HG03175 (cell line): ENCODE measurements around the gene TTLL6.
"Not testable (repeated sequence)": the region's sequence is repeated elsewhere in the genome, so short reads cannot be mapped to it uniquely, and the experiment has no call there.

Source experiments
- ATAC-seq: cut with Tn5 transposase; IDR thresholded peaks from one replicate; pipeline ENCODE4 v1.9.1; 2021; ENCODE audit warnings: mild to moderate bottlenecking, moderate library complexity; ENCODE audit not compliant: unreplicated experiment

Gene TTLL6

DNA sequence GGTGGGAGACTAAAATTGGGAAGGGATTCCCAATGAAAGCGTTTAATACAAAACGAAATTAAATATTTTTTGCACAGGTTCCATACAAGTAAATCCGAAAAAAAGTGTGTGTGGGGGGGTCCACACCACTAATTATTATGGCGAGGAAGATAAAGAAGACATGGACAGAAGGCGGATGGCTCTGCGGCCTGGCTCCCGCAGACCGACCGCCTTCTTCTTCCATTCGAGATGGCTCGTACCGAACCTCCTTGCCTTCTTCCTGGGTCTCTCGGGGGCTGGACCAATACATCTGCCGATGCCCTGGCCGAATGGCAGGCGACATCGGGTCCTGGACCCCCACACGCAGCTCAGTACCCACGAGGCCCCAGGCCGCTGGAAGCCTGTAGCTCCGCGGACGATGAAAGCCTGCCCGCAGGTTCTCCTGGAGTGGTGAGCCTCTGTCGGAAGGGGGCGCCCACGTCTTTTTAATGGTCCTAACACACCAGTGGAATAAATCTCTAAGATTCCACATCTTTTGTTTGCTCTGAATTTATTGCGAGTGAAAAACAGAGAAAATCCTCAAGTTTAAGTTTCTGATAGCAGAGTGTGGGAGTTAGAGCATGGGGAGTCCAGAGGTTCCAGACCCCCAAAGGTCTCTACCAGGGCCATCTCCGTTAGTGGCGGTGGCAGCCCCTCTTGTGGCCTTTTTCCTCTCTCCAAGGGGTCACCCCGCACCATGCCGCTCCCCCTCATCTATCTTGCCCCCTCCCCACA, 92.6 kb downstream of the TTLL6 start:
- no peak for ATAC-seq

DNA sequence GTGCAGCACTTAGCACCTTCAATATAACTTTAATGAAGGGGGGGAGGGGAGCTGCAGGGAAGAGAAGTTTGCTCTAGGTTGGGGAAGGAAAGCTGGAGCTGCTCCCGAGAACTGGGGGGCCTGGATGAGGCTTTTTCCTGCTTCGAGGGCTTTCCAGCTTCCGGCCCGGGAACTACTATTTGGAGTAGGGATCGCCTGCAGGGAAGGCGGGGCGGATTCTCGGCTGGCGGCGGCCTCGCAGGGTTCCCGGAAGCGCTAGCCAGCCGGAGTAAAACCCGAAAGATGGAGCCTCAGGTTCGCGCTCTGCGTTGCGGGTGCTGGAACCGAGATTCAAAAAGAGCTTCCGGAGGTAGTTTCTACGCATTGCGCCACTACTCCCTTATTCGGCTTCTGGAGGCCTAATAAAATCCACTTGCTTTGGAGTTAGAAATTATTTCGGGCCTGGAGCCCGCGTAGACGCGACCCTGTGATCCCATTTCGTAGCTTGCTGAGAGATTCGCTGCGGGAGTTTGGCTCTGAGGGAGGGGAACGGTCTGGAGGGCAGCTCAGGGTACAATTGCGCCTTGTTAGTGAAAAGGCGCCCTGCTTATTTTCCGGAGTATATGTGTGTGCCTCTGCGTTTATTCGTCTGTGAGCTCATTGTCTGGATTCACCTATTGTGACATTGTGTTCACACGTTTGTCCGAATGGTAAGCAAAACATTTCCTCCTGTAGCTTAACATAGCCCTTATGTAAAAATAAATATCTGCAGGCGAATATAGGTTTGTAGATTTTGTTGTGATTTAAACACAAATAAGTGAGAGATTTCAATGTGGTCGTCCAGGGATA, 93.4 kb downstream of the TTLL6 start:
- no peak for ATAC-seq

DNA sequence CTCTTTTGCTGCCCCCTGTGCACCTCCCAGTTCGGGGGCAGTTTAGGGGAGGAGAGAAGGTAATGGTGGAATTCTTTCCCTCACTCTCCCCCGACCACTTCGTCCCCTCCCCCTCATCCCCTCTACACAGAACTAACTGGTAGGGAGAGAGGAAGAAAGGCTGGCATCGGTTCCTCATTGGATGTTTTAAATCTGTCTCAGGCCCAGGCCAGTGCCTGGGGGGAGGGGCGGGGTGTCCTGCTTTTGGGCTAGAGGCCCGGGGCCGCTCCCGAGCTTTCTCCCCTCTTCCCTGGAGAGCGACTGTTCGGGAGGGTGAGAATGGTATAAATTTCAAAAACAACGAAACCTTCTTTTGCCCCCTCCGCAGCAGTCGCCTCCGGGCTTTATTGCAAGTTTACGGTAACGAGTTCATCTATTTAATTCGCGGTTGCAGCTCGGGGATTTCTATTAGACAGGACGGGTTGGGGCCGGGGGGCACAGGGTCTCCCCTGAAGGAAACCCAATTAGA, 94.1 kb downstream of the TTLL6 start, which contains the start of gene PRAC2:
PRAC2 (plus strand) TSS at position 271 of the 508 bp plus-strand sequence. CDS start 1,226 bp downstream, outside the sequence.
- no peak for ATAC-seq

DNA sequence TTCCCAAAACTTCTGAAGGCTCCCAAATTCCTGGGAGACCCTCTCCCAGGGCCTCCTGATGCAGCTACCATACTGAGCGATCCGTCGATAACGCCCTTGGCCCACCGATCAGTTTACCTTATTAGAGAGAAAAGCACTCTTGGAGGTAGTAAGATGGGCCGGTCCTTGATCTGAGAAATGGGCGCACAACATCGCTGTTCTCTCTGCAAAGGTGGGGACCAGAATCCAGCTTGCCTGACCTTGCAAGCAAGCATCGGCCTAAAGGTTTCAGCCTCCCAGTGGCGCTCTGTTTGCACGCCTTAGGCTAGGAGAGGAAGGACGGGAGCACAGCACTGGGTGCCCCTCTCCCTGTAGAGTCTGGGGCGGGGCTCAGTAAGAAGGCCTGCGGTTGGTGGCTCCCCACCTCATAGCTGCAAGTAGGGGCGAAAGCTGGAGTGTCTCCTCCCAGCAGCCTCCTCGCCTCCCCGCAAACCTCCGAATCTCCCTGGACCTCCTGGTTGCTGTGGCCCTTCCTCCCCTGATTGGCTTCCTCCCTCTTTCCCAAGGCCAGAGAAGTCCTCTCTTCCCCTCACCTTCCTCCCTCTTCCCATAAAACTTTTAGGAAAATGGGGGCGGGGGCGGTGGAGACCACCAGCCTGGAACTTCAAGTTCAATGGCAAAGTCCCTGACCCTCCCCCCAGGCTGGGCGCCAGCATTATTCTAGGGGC, 94.7 kb downstream of the TTLL6 start, which contains the start of gene PRAC1:
PRAC1 (minus strand) TSS at position 318 of the 707 bp plus-strand sequence; CDS start at position 192, 126 bp downstream.
- no peak for ATAC-seq

DNA sequence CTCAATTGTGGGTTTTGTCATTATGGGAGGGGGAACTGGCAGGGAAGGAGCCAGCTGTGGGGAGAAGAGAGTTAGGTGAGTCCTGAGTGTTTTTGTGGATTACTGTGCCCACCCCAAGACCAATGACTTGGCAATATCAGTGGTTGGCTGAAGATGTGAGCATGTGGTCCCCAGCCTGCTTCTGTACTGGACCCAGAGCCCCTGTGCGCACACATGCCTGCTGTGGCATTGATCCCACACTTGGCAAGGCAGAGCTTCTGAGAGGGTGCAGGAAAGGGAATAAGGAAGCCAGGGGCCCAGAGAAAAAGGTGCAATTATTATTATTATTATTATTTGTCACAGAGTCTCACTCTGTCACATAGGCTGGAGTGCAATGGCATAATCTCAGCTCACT, 96.0 kb downstream of the TTLL6 start:
- ATAC-seq: no peak

DNA sequence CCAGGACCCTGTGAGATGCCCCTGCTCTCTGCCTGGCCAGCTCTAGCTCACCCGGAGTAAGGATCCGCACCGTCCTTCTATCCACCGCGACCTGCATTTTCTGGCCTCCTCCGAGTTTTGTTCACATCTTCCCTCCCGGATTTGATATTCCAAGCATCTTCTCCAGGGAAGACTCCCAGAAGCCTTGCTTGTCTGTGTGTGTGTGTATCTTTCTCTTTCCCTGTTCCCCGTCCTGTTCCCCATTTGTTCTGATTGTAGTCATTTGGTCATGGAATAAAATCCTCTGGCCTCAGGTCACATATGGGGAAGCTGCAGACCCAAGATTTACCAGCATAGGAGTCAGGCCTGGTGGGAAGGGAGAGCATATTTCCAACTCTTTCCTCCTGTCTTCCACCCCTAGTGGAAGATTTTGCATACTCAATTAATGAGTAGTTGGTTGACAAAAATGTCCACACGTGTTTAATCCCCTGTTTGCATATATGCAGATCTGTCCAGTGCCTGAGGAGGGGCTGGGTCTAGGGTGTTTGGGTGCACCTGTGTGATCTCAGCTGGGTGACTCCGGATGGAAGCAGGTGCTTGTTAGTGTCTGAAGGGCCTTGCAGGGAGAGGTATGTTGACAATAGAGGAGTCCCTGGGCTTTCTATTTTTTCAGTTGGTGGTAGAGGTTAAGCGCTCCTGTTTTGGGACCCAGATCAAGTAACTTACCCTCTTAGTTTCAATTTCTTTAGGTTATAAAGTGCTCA, 96.6 kb downstream of the TTLL6 start:
- no peak for ATAC-seq

DNA sequence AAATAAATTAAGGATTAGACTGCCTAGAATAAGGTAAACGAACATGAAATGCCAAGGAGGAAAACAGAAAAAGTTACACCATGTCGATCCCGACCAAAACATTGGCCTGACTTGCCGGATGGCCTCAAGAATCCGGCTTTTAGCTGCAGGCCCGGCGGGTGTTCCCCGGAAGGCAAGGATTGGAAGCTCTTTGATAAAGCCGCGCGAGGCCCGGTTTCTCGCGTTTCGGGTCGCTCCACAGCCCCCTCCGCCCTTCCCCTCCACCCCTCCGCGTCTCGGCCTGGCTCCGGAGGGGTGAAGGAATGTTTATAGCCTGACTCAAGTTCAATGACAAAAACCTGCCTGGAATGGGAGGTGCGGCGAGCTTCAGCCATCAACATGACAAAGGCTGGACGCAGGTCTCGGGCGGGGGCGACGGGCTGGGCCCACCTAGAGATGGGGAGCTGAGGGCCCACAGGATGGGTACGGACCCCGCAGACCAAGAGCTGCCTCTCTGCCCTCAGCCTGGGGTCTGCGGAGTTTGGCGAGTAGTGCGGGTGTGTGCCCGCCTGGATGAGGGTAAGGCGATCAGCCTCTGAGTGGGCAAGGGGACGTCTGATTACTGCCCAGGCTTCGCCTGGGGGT, 97.3 kb downstream of the TTLL6 start:
- ATAC-seq: no peak

DNA sequence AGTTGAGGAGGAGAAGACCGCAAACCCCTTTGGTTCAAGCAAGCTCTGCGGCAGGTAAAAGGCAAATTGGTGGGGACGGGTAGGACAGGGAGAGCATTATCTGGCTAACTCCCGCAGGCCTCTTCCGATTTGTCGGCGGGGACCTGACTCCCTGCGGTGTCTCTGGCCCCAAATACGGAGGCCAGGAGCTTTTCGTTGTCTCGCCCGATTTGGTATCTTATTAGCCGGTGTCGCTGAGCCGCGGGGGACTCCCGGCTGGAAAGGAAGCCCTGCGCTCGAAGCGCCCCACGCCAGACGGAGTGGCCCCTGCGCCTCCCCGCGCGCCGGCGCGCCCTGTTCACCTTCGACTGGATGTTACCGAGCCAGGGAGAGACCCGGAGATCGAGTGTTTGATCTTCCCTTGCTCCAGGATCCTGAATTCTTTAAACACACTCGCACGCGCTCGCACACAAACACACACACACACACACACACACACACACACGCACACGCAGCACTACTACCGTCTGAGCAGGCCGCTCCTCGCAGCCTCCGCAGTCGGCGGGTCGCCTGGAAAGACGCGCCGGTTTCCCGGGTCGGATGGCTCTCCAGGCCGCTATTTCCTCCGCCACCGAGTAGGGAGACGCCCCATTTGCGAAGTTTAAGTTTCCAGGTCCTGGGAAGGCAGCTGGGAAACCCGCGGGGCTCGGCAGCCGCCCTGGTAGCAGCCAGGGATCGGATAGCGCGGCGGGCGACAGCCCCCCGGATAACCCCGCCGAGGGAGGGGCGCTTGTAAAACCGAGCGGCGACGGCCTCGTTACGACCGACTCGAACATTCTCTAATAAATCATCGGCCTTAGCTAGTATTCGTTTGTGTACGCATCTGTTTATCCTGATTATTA, 98.0 kb downstream of the TTLL6 start:
- ATAC-seq: no peak

DNA sequence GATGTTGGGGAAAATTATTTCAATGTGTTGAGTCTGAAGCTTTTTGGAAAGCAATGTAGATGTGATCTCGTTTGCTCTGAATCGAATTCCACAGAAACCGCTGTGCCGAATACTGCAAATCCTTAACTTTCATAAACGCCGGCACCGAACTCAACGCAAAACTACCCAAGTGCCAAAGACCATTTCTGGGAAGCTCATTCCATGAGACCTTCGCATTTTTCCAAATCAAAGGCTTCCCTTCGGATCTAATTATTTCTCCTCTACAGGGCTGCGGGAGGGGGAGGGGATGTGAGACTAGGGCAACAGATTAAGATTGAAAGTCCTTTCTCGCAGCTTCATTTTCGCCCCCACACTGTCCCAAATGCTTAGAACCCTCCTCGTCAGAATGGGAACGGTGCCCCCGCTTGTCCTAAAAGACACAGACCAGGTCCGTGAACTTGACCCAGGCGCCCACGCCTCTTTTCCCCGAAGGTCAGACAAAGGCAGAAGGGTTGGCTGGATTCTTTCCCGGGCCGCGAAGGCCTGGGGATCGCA, 98.7 kb downstream of the TTLL6 start:
- no peak for ATAC-seq

DNA sequence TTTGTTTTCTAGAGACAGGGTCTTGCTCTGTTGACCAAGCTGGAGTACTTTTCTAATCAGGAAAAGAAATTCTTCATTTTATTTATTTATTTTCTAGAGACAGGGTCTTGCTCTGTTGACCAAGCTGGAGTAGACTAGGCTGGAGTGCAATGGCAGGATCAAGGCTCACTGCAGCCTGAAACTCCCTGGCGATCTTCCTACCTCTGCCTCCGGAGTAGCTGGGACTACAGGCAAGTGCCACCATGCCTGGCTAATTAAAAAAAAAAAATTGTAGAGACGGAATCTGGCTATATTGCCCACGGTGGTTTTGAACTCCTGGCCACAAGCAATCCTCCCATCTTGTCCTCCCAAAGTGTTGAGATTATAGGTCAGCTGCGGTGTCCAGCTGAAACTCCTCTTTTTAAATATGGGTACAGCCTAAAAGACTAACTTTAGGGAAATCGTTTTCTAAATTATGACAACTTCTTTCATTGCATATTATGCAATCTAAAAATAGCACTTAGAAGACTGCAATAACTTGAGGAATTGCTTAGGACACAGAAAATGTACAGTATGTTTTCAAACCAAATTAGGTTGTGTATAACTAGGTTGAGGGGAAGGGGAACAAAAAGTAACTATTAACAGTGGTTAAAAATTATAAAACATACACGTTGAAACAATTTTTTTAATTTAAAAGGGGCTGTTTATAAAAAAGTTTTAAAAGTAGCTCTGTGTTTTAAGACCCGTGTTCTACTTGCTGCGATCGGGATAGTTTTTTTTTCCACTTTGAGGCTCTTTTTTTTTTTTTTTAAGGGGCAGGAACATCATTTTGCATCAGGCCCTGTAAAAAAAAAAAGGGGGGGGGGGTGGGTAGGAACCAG, 99.4 kb downstream of the TTLL6 start:
- ATAC-seq: no peak

DNA sequence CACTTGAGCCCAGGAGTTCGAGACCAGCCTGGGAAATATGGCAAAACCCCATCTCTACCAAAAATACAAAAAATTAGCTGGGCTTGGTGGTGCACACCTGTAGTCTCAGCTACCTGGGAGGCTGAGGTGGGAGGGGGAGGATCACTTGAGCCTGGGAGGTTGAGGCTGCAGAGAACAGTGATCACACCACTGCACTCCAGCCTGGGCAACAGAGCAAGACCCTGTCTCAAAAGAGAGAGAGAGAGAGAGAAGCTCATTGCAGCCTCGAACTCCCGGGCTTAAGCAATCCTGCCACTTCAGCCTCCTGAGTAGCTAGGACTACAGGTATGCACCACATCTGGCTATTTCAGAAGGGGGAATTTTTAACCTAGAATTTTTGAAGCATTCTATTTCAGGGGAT, 100.5 kb downstream of the TTLL6 start:
- ATAC-seq: not testable (repeated sequence)

DNA sequence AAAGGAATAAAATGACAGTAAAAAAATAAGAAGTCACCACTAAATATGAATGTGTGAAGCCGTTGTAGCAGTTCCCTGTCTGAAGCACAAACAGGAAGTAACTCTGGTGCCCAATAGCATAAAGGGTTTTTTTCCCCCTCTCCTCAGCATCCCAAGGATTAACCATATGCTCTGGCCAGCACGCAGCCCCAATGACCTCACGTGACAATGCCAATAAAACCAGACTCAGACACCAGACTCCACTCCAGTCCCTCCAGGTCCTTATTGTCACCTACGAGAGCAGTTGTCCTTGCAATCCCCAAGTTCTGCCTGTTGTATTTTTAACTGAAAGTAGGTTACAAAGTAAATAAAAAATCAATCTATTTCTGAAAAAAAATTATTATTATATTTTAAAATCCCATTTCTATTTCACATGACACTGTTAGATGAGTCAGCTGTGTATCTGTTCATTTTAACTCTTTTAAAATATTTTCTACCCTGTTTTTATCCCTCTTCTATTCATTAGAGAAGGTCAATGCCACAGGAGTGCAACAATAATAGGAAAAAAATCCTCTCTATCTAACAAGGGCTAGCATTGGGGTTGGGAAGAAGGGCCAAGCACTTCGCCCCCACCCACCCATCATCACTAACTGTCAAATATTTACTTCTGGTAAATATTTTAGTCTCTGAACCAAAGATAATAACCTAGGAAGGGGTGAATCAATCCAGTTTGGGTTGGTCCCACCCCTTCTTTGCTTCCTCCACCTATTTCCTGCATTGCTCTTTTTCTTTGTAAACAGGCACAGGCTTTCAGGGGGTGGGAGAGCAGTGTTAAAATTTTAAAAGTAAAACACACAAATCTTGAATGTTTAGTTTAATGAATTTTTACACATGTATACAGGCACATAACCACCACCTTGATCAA, 101.3 kb downstream of the TTLL6 start:
- ATAC-seq: no peak
